Measurements from ENCODE around the gene OR6C70.
"Not testable (repeated sequence)": the region's sequence is repeated elsewhere in the genome, so short reads cannot be mapped to it uniquely, and the experiment has no call there.

Gene OR6C70

GRCh38 chr12:55470088-55470829, at the start of gene OR6C70:
Gene OR6C70, minus strand, starts transcription at chr12:55470138. Its CDS starts 0 bp downstream, at chr12:55470138.
- no peak for TF ChIP-seq POLR2A (IDR thresholded peaks at IDR 0.05; ENCODE audit: low read depth, low read length)
- no peak for FAIRE-seq
- DNase-seq (ENCODE audit: insufficient read length, low spot score) = no peak

- TF ChIP-seq POLR2A (IDR thresholded peaks at IDR 0.05; ENCODE audit: low read depth, low read length) = no peak
- FAIRE-seq (no peak), DNase-seq (ENCODE audit: insufficient read length, low spot score) (no peak)
These were observed 46.5 kb upstream of the OR6C70 start for GRCh38 chr12:55516391-55516790.

GRCh38 chr12:55515696-55516095, 45.8 kb upstream of the OR6C70 start:
- no peak for TF ChIP-seq POLR2A (IDR thresholded peaks at IDR 0.05; ENCODE audit: low read depth, low read length)
- FAIRE-seq (no peak), DNase-seq (ENCODE audit: insufficient read length, low spot score) (no peak)

GRCh38 chr12:55501601-55502000, 31.7 kb upstream of the OR6C70 start:
- no peak for FAIRE-seq
- TF ChIP-seq POLR2A (IDR thresholded peaks at IDR 0.05; ENCODE audit: low read depth, low read length) = no peak
- no peak for DNase-seq (ENCODE audit: insufficient read length, low spot score)

GRCh38 chr12:55499810-55500252, 29.9 kb upstream of the OR6C70 start:
- TF ChIP-seq POLR2A (IDR thresholded peaks at IDR 0.05; ENCODE audit: low read depth, low read length) = no peak
- no peak for FAIRE-seq
- no peak for DNase-seq (ENCODE audit: insufficient read length, low spot score)

- TF ChIP-seq POLR2A (IDR thresholded peaks at IDR 0.05; ENCODE audit: low read depth, low read length) = no peak
- DNase-seq (ENCODE audit: insufficient read length, low spot score) = no peak
- FAIRE-seq = no peak
These were observed 29.3 kb upstream of the OR6C70 start for GRCh38 chr12:55499231-55499630.

- DNase-seq (ENCODE audit: insufficient read length, low spot score) (no peak), FAIRE-seq (no peak)
- no peak for TF ChIP-seq POLR2A (IDR thresholded peaks at IDR 0.05; ENCODE audit: low read depth, low read length)
These were observed 25.6 kb upstream of the OR6C70 start for GRCh38 chr12:55495490-55495889.

GRCh38 chr12:55492078-55492477, 22.1 kb upstream of the OR6C70 start, which contains the start of gene OR6C68:
Gene OR6C68, plus strand, starts transcription at chr12:55492378. Its CDS starts 0 bp downstream, at chr12:55492378.
- no peak for TF ChIP-seq POLR2A (IDR thresholded peaks at IDR 0.05; ENCODE audit: low read depth, low read length)
- no peak for DNase-seq (ENCODE audit: insufficient read length, low spot score)
- no peak for FAIRE-seq

- FAIRE-seq; DNase-seq (ENCODE audit: insufficient read length, low spot score): not testable (repeated sequence)
These were observed 14.3 kb upstream of the OR6C70 start for GRCh38 chr12:55484284-55484683.

- FAIRE-seq; DNase-seq (ENCODE audit: insufficient read length, low spot score): not testable (repeated sequence)
These were observed 9.2 kb upstream of the OR6C70 start for GRCh38 chr12:55479136-55479535.

GRCh38 chr12:55472264-55472663, 2.3 kb upstream of the OR6C70 start:
- no peak for FAIRE-seq
- no peak for TF ChIP-seq POLR2A (IDR thresholded peaks at IDR 0.05; ENCODE audit: low read depth, low read length)
- DNase-seq (ENCODE audit: insufficient read length, low spot score) = no peak

- TF ChIP-seq POLR2A (IDR thresholded peaks at IDR 0.05; ENCODE audit: low read depth, low read length) = no peak
- no peak for DNase-seq (ENCODE audit: insufficient read length, low spot score)
- FAIRE-seq = no peak
These were observed 647 bp downstream of the OR6C70 start for GRCh38 chr12:55469291-55469690.

GRCh38 chr12:55467836-55468235, 2.1 kb downstream of the OR6C70 start:
- no peak for TF ChIP-seq POLR2A (IDR thresholded peaks at IDR 0.05; ENCODE audit: low read depth, low read length)
- FAIRE-seq (no peak), DNase-seq (ENCODE audit: insufficient read length, low spot score) (no peak)

GRCh38 chr12:55464926-55465325, 5.0 kb downstream of the OR6C70 start:
- not testable (repeated sequence) for DNase-seq (ENCODE audit: insufficient read length, low spot score); FAIRE-seq

GRCh38 chr12:55448825-55449224, 21.1 kb downstream of the OR6C70 start:
- TF ChIP-seq POLR2A (IDR thresholded peaks at IDR 0.05; ENCODE audit: low read depth, low read length) = no peak
- DNase-seq (ENCODE audit: insufficient read length, low spot score) (no peak), FAIRE-seq (no peak)

Measured in H54 (cell line).